Stimulated activated CD4-positive, alpha-beta T cell treated with anti-CD3 and anti-CD28 coated beads, Interleukin-4, amount 100 ng/mL, for 24 hours (primary cell): ENCODE results near the gene SERINC3.

ENCODE experiments used
- DNase-seq: peaks from one replicate; pipeline ENCODE4 v3.0.0-alpha.2; 2020

The SERINC3 gene

GRCh38 chr20:44461142-44461802 is 60.6 kb downstream of the SERINC3 start:
- DNase-seq: no peak

GRCh38 chr20:44460795-44461141 is 61.1 kb downstream of the SERINC3 start:
- DNase-seq: no peak

- no peak for DNase-seq
These were observed 62.6 kb downstream of the SERINC3 start for GRCh38 chr20:44459271-44459670.

- DNase-seq: no peak
These were observed 64.9 kb downstream of the SERINC3 start for GRCh38 chr20:44457016-44457415.

- DNase-seq: no peak
These were observed 65.3 kb downstream of the SERINC3 start for GRCh38 chr20:44456611-44457010.

- DNase-seq: no peak
These were observed 66.7 kb downstream of the SERINC3 start for GRCh38 chr20:44455126-44455525.

- no peak for DNase-seq
These were observed 67.4 kb downstream of the SERINC3 start for GRCh38 chr20:44454306-44454963.

GRCh38 chr20:44450903-44451450 is 70.9 kb downstream of the SERINC3 start:
- no peak for DNase-seq

- DNase-seq: no peak
These were observed 71.5 kb downstream of the SERINC3 start for GRCh38 chr20:44450281-44450889.

- DNase-seq: no peak
These were observed 72.0 kb downstream of the SERINC3 start for GRCh38 chr20:44449864-44450263.

- DNase-seq: no peak
These were observed 72.9 kb downstream of the SERINC3 start for GRCh38 chr20:44448753-44449546.

- DNase-seq: no peak
These were observed 73.9 kb downstream of the SERINC3 start for GRCh38 chr20:44447827-44448419.
